Sigmoid colon (tissue), 7 donors: ENCODE measurements around the gene PLOD3. TPM values are rescaled to one million over a fixed set of nuclear protein-coding genes. Genes with fewer than 3 reads are reported as not detected.

Experiments
- DNase-seq: peaks from one replicate; pipeline ENCODE4 v3.0.0-alpha.2; 2019
- H3K27ac ChIP-seq, 4 donors: fragments of 200-600 bp; sonication (generic); one replicate each; pipeline ENCODE4 v1.5.1; 2016 to 2019; ENCODE audit warnings: mild to moderate bottlenecking in 1 of 4
- H3K27me3 ChIP-seq, 3 donors: fragments of 200-600 bp; sonication (generic); one replicate each; pipeline ENCODE4 v1.5.1; 2019; ENCODE audit warnings: mild to moderate bottlenecking in 1 of 3
- H3K36me3 ChIP-seq, 4 donors: fragments of 200-600 bp; sonication (generic); one replicate each; pipeline ENCODE4 v1.5.1; 2016 to 2019
- H3K4me1 ChIP-seq, 4 donors: fragments of 200-600 bp; sonication (generic); one replicate each; pipeline ENCODE4 v1.5.1; 2017 to 2019
- H3K4me3 ChIP-seq, 4 donors: fragments of 200-600 bp; sonication (generic); one replicate each; pipeline ENCODE4 v1.5.1; 2017 to 2019; ENCODE audit warnings: mild to moderate bottlenecking in 2 of 4, moderate library complexity in 1 of 4
- H3K9me3 ChIP-seq, 4 donors: fragments of 200-600 bp in 3 of 4; sonication (generic) in 3 of 4; one replicate each; pipeline versions ENCODE4 v1.5.1 to v1.6.1; 2013 to 2019
- EP300 ChIP-seq, 4 donors: sonication (generic); formaldehyde crosslinking; IDR thresholded peaks; one replicate each; pipeline ENCODE4 v1.6.1; 2017; ENCODE audit warnings: antibody characterized with exemption in 4 of 4
- POLR2A ChIP-seq, 2 donors: fragments of 450-650 bp; IDR thresholded peaks; one replicate each; pipeline ENCODE4 v1.6.1; 2016; ENCODE audit warnings: antibody characterized with exemption in 2 of 2, mild to moderate bottlenecking in 2 of 2, moderate library complexity in 2 of 2
- POLR2AphosphoS5 ChIP-seq, 4 donors: sonication (generic); formaldehyde crosslinking; IDR thresholded peaks; one replicate each; pipeline ENCODE4 v1.6.1; 2017; ENCODE audit warnings: antibody characterized with exemption in 4 of 4
- WGBS, 2 donors: extraction: QIAGEN DNeasy Blood & Tissue Kit; methylation state at CpG; one replicate each; pipeline ENCODE4 v1.1.7; 2013; 5-methylcytosine and 5-hydroxymethylcytosine counted together
- intact Hi-C: fragments of 100-400 bp; cut with DNase I; formaldehyde crosslinking; loops from one replicate; pipeline ENCODE4 v1.15.1; 2023
- polyA plus RNA-seq, 3 donors: library from polyadenylated mRNA; stranded (reverse); fragments of 200-250 nt; gene quantifications; one replicate each; pipeline ENCODE4 v1.2.3, GENCODE V29; 2013
- total RNA-seq, 4 donors: library from RNA; depleted of rRNA; stranded (reverse); fragments of >200 nt; gene quantifications; one replicate each; pipeline ENCODE4 v1.1.0, GENCODE V29; 2016
- TF ChIP-seq, protein P1 (sequence below), 4 experiments: fragments of 450-650 bp in 3 of 4; fragments of 200-600 bp in 1 of 4; IDR thresholded peaks; one replicate each; pipeline ENCODE4 v1.5.1; 2016 to 2019; ENCODE audit warnings: antibody characterized with exemption in 4 of 4, mild to moderate bottlenecking in 3 of 4, moderate library complexity in 2 of 4
- donor health status: healthy with polysubstance abuse.
- donor health status: Bipolar disorder and iron deficiency.
- donor health status: healthy.

PLOD3 gene
- total and polyA plus RNA-seq, 7 donors: 18.0 to 57.3 (median 26.0) TPM

DNA sequence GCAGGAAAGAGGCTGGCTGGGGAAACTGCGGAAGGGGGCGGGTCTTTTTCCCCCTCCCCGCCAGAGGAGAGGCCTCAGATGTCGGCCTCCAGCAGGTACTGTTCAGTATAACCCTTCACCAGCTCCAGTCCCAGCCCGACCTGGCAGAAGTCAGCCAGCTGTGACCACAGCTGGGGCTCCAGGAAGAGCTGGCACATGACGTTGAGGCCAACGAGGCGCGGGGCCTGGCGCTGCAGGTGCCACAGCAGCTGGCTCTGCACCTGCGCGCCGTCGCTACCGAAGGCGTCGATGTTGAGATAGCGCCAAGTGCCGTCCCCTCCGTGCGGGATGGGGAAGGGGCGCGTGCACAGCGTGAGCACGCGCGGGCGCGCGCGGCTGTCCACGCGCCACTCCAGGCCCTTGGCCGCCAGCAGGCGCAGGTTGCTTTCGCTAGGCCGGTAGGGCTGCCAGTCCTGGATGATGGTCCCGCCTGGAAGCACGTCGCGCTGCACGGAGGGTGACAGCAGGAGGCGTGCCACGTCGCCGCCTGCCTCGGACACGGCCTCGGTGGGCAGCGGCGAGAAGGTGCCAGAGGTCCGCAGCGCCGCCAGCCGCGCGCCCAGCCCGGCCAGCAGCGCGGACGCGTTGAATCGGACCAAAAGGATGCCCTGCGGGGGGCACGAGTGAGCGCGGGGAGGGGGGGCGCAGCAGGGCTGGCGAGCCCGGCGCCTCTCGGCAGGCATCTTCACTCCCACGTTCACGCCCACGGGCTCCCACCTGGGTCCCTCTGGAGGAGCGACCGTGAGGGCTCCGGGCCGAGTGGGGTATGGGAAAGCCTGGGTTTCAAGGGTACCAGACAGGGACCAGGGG lies 45.2 kb downstream of the PLOD3 start:
- 1 to 3% methylated on average over 79 of the region's 79 CpGs for WGBS, 2 donors
- peaks cover 71 to 100% (median 96%) of the 10 kb centered on the region in 3 donors for H3K27me3 ChIP-seq
- TF ChIP-seq POLR2A (IDR thresholded peaks at IDR 0.05): no peak
- TF ChIP-seq EP300 (IDR thresholded peaks at IDR 0.05): no peak
- peaks cover 0 to 36% (median 25%) of the 10 kb centered on the region in 4 donors for H3K4me1 ChIP-seq
- no peaks in the 10 kb centered on the region for H3K36me3 ChIP-seq
- no peaks in the 10 kb centered on the region for H3K9me3 ChIP-seq
- no peak overlapping the region for H3K4me3 ChIP-seq
- H3K27ac ChIP-seq: no peak overlapping the region
- intact Hi-C loops: no loop called here
- no peak for DNase-seq

DNA sequence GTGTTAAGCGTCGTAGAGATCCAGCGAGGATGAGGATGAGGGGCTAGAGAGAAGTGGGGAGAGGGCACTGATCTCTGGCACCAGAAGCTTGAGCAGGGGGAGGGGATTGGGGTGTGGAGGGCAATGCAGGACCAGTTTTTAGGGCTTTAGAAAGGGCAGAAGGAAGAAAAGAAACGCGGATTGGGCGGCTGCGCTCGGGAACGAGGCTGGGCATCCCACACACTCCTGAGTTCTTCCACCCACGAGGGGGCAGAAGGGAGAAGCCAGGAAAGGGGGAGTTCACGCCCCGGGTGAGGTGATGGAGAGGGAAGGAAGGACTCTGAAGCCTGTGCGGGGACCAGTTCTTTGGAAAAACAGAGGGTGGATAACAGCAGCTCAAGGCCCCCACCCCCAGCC lies 45.9 kb downstream of the PLOD3 start:
- no peak overlapping the region for H3K4me3 ChIP-seq
- intact Hi-C loops: no loop called here
- H3K36me3 ChIP-seq: no peaks in the 10 kb centered on the region
- H3K27me3 ChIP-seq: peaks cover 76 to 100% (median 96%) of the 10 kb centered on the region in 3 donors
- TF ChIP-seq, protein P1, sequence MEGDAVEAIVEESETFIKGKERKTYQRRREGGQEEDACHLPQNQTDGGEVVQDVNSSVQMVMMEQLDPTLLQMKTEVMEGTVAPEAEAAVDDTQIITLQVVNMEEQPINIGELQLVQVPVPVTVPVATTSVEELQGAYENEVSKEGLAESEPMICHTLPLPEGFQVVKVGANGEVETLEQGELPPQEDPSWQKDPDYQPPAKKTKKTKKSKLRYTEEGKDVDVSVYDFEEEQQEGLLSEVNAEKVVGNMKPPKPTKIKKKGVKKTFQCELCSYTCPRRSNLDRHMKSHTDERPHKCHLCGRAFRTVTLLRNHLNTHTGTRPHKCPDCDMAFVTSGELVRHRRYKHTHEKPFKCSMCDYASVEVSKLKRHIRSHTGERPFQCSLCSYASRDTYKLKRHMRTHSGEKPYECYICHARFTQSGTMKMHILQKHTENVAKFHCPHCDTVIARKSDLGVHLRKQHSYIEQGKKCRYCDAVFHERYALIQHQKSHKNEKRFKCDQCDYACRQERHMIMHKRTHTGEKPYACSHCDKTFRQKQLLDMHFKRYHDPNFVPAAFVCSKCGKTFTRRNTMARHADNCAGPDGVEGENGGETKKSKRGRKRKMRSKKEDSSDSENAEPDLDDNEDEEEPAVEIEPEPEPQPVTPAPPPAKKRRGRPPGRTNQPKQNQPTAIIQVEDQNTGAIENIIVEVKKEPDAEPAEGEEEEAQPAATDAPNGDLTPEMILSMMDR (IDR thresholded peaks at IDR 0.05): no peak
- TF ChIP-seq POLR2AphosphoS5 (IDR thresholded peaks at IDR 0.05) (no peak), POLR2A (IDR thresholded peaks at IDR 0.05) (no peak), EP300 (IDR thresholded peaks at IDR 0.05) (no peak)
- no peak overlapping the region for H3K27ac ChIP-seq
- WGBS, 2 donors: 3 to 4% methylated on average over 13 of the region's 13 CpGs
- H3K9me3 ChIP-seq: no peaks in the 10 kb centered on the region
- peaks cover 0 to 36% (median 27%) of the 10 kb centered on the region in 4 donors for H3K4me1 ChIP-seq
- no peak for DNase-seq

DNA sequence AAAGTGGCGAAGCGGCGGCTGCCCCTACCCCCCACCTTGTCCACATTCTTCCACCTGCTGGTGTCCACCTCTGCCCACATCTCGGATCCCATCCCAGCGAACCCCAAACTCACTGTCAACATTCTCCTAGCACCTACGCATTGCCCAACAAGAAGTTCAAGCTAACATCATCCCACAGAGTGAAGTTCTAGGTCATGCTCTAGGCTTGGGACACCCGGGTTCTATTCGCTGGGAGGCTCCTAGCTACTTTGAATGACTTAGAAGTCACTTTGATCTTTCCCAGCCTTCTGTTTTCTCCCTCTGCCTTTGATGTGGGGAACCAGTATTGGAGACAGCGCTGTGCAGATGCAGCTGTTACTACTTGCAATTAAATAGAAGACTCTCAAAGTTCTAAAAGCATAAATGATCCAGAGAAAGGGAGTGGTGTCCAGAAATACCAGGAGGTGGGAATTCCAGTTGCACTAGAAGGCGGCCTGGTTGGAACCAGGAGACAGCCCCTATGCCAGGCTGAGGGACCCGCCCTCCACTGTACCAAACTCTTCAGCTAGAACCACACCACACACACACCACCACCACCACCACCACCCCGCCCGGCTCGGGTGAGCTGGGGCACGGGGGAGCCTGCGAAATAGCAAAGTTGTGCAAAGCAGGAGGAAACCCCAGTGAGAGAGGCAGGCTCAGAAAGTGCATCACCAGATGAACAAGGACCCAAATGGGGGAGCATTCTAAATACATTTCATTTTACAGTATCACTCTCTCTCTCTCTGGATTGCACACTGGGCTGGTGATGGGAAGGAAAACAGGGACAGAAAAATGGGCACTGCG lies 46.6 kb downstream of the PLOD3 start:
- no peak for DNase-seq
- intact Hi-C loops: no loop called here
- Histone ChIP-seq H3K9me3 (no peaks in the 10 kb centered on the region), H3K27me3 (peaks cover 77 to 100% (median 96%) of the 10 kb centered on the region in 3 donors), H3K4me3 (no peak overlapping the region), H3K36me3 (no peaks in the 10 kb centered on the region), H3K4me1 (peaks cover 0 to 41% (median 32%) of the 10 kb centered on the region in 4 donors), H3K27ac (no peak overlapping the region)
- 4 to 5% methylated on average over 17 of the region's 17 CpGs for WGBS, 2 donors
- TF ChIP-seq, protein P1 (IDR thresholded peaks at IDR 0.05): no peak
- no peak for TF ChIP-seq POLR2AphosphoS5 (IDR thresholded peaks at IDR 0.05)
- TF ChIP-seq EP300 (IDR thresholded peaks at IDR 0.05): no peak
- TF ChIP-seq POLR2A (IDR thresholded peaks at IDR 0.05): no peak

DNA sequence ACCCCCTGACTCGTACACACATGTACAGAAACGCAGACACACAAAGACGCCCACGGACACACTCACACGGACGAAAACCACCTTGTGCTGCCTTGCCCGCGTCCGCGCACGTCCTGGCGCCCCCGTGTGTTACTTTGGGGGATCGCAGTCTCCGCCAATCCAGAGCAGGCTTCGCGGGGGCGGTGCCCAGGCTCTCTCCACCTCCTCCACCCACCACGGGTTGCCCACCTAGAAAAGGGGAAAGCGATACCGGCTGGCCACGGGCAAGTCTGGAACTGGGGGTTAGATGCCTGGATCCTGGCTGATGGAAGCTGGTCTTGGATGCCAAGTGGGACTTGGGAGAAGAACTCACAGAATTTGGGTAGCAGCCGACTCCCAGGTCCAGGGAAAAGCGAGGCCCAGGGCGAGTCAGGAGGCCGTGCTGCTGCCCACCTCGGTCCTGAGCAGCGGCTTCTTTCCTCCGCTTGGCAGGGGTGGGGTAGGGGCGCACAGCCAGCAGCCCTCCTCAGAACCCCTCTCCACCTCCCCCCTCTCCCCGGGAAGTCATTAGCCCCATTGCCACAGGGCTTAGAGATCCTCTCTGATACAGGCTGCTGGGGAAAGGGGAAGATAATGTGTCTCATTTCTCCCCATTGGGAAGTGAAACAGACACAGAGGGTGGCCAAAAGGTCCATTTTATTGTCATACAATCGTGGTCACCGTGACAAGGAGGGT lies 47.4 kb downstream of the PLOD3 start:
- Histone ChIP-seq H3K9me3 (no peaks in the 10 kb centered on the region), H3K27ac (no peak overlapping the region), H3K27me3 (peaks cover 77 to 100% (median 97%) of the 10 kb centered on the region in 3 donors), H3K36me3 (no peaks in the 10 kb centered on the region), H3K4me3 (no peak overlapping the region), H3K4me1 (peaks cover 0 to 50% (median 40%) of the 10 kb centered on the region in 4 donors)
- intact Hi-C loops: loop anchor here (1.0 to 10.0 kb wide), 2 partner anchors 26 to 275 kb away; partner anchors contain the start of gene ACHE
- 1 to 3% methylated on average over 33 of the region's 33 CpGs for WGBS, 2 donors
- DNase-seq: no peak
- no peak for TF ChIP-seq POLR2A (IDR thresholded peaks at IDR 0.05)
- TF ChIP-seq POLR2AphosphoS5 (IDR thresholded peaks at IDR 0.05): no peak
- TF ChIP-seq EP300 (IDR thresholded peaks at IDR 0.05): no peak
- TF ChIP-seq, protein P1 (IDR thresholded peaks at IDR 0.05): peak; percentile 56 to 92 (median 68)
